GM12878 (cell line): ENCODE data around the gene ZNF850.
"Not testable (repeated sequence)": the region's sequence is repeated elsewhere in the genome, so short reads cannot be mapped to it uniquely, and the experiment has no call there.

Source experiments
- BACH1 ChIP-seq: fragments of 450-650 bp; IDR thresholded peaks from 2 replicates; pipeline ENCODE4 v1.6.1; 2017; ENCODE audit warnings: mild to moderate bottlenecking, borderline replicate concordance
- E2F4 ChIP-seq: IDR thresholded peaks from 2 replicates; pipeline ENCODE4 v1.6.1; 2012; ENCODE audit warnings: low read depth, low read length, improper control_type of control experiment
- POLR2AphosphoS5 ChIP-seq: IDR thresholded peaks from 2 replicates; pipeline ENCODE4 v1.6.1; 2011; ENCODE audit warnings: mild to moderate bottlenecking, low read length, inconsistent platforms
- YBX1 ChIP-seq: fragments of 450-650 bp; IDR thresholded peaks from 2 replicates; pipeline ENCODE4 v1.6.1; 2016; ENCODE audit warnings: antibody characterized with exemption
- ZNF274 ChIP-seq: IDR thresholded peaks from one replicate; pipeline ENCODE4 v1.8.0; 2011; ENCODE audit not compliant: insufficient read length, insufficient read depth

GRCh38 chr19:36736166-36736565 is 36.4 kb downstream of the ZNF850 start:
- TF ChIP-seq YBX1, ZNF274, E2F4, POLR2AphosphoS5, BACH1: not testable (repeated sequence)
